GM19193 (cell line): ENCODE measurements around the gene FAM50A.

Experiments used
- POLR2A ChIP-seq: IDR thresholded peaks from 4 replicates; pipeline ENCODE4 v1.6.1; 2011; ENCODE audit not compliant: insufficient read depth, insufficient read length; ENCODE audit errors: extremely low read depth

FAM50A gene

GRCh38 chrX:154477891-154478477 lies 34.0 kb downstream of the FAM50A start:
- no peak for TF ChIP-seq POLR2A

GRCh38 chrX:154478728-154479622 lies 35.0 kb downstream of the FAM50A start, which contains the start of gene LAGE3:
TSS of gene LAGE3 (minus strand) at chrX:154479281. CDS start at chrX:154478915, 366 bp downstream.
- TF ChIP-seq POLR2A, result peak; percentile 75

- TF ChIP-seq POLR2A, result no peak
These were observed 37.3 kb downstream of the FAM50A start for GRCh38 chrX:154481195-154481594.

- no peak for TF ChIP-seq POLR2A
These were observed 38.1 kb downstream of the FAM50A start for GRCh38 chrX:154481911-154482601.

- TF ChIP-seq POLR2A, result no peak
These were observed 38.8 kb downstream of the FAM50A start for GRCh38 chrX:154482786-154483185.

- no peak for TF ChIP-seq POLR2A
These were observed 39.4 kb downstream of the FAM50A start for GRCh38 chrX:154483325-154483724.

- no peak for TF ChIP-seq POLR2A
These were observed 40.6 kb downstream of the FAM50A start for GRCh38 chrX:154484255-154485149.

- TF ChIP-seq POLR2A, result no peak
These were observed 41.5 kb downstream of the FAM50A start for GRCh38 chrX:154485150-154486051.

GRCh38 chrX:154486052-154486395 lies 42.1 kb downstream of the FAM50A start:
- no peak for TF ChIP-seq POLR2A

- TF ChIP-seq POLR2A, result peak; percentile 38
These were observed 42.7 kb downstream of the FAM50A start, which contains the start of gene UBL4A for GRCh38 chrX:154486396-154487207. TSS of gene UBL4A (minus strand) at chrX:154486615. CDS start at chrX:154486584, 31 bp downstream.

- TF ChIP-seq POLR2A, result no peak
These were observed 43.8 kb downstream of the FAM50A start for GRCh38 chrX:154487518-154488290.
